Measurements from ENCODE around the gene CABP7. TPM values are rescaled to one million over a fixed set of nuclear protein-coding genes. Genes with fewer than 3 reads are reported as not detected.

The CABP7 gene
- total RNA-seq, 1 donor from 2014 or later: not detected

DNA sequence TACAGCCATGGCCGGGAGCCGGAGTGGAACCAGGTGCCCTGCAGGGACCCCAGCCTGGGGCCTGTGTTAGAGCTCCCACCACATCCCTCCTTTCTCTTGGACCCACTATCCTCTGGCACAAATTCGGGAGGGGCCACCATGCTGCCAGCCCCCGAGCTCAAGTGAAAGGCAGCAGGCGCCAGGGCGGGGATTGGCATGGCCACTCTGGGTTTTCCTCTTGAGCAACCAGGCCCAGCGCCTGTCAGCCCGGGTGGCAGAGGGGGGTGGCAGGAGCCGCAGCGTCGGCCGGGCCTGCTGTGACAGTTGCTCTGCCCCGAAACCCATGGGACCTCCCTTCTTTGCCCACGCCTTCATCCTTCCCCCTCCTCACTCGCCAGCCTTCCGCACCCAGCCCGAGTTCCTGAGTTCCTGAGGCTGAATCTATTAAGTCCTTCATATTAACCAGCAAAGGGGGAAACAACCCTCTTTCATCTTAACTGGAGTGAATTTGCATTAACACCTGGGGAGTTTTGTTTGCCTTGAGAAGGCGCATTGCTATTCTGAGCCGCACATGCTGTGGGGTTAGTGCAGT lies 16.8 kb upstream of the CABP7 start:
- peaks cover 31% of the 10 kb centered on the region for H3K4me1 ChIP-seq

GRCh38 chr22:29703569-29704195 lies 16.1 kb upstream of the CABP7 start:
- no peak overlapping the region for H3K4me3 ChIP-seq
- ATAC-seq (no peak), DNase-seq (no peak)
- TF ChIP-seq CTCF (IDR thresholded peaks at IDR 0.05): no peak
- intact Hi-C loops (cut with DNase I): no loop called here
- peaks cover 31% of the 10 kb centered on the region for H3K4me1 ChIP-seq
- H3K9me3 ChIP-seq: no peaks in the 10 kb centered on the region
- peaks cover 5% of the 10 kb centered on the region for H3K27me3 ChIP-seq (ENCODE audit: low read depth)
- no peak overlapping the region for H3K27ac ChIP-seq
- H3K36me3 ChIP-seq: no peaks in the 10 kb centered on the region

More for the DNA sequence above, 16.8 kb upstream of the CABP7 start:
- Histone ChIP-seq H3K27ac (no peak overlapping the region), H3K36me3 (no peaks in the 10 kb centered on the region), H3K27me3 (ENCODE audit: low read depth) (peaks cover 5% of the 10 kb centered on the region), H3K4me3 (no peak overlapping the region), H3K9me3 (no peaks in the 10 kb centered on the region)
- peak; percentile 60 to 74 for ATAC-seq
- TF ChIP-seq CTCF (IDR thresholded peaks at IDR 0.05): no peak
- intact Hi-C loops (cut with DNase I): no loop called here
- peak; percentile 68 for DNase-seq

DNA sequence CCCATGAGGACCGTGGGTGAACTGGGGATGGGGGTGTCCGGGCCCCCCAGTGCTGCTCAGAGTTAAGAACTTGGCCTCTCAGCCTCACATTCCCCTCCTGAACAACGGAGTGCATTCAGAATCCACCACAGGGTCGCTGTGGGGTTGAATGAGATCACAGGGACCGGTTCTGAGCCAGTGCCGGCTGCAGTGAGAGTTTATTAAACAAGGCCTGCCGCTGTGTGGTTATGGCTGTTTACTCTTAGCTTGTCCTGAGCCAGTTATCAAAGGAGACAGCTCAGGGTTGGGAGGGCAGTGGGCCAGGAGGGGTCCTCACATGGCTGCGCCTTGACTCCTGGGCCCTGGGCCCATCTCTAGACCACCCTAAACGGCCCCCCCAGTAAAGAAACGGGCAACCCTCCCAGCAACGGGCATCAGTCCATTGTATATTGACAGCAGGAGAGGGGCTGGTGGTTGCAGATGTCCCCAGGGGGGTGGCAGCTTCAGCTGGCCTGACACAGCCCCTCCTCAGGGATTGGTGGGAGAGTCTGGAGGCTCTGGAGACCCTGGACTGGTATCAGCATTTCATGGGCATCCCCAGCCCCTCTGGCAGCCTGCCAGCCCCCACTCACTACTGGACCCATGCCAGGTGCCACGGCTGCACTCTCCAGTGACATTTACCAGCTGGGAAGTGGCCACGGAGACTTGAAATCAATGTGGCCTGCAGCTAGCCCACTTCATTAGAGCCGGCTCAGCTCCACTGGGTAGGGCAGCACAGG lies 15.1 kb upstream of the CABP7 start:
- no peaks in the 10 kb centered on the region for H3K36me3 ChIP-seq
- H3K4me1 ChIP-seq: peaks cover 31% of the 10 kb centered on the region
- no peak overlapping the region for H3K27ac ChIP-seq
- H3K27me3 ChIP-seq (ENCODE audit: low read depth): peaks cover 5% of the 10 kb centered on the region
- no peaks in the 10 kb centered on the region for H3K9me3 ChIP-seq
- DNase-seq (no peak), ATAC-seq (peak; percentile 2 to 24)
- TF ChIP-seq CTCF (IDR thresholded peaks at IDR 0.05): no peak
- intact Hi-C loops (cut with DNase I): no loop called here
- H3K4me3 ChIP-seq: no peak overlapping the region

DNA sequence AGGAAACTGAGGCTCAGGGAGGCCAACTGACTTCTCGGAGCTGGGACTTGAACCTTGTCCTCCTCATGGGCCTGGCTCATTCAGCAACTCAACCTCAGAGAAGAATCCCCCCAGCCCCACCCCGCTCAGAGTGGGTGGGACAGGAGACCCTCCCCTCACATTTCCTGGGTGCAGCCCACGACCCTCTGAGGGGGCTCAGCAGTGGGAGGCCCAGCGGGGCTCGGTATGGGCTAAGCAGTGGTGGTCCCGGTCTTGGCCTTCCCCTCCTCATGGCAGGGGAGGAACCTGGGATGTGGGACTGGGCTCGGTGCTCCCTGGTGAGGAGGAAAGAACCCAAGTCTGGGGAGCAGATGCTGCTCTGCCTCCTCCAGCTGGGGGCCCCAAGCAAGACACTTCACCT lies 14.2 kb upstream of the CABP7 start:
- no peaks in the 10 kb centered on the region for H3K9me3 ChIP-seq
- ATAC-seq: no peak

GRCh38 chr22:29706486-29706885 lies 13.3 kb upstream of the CABP7 start:
- no peak for ATAC-seq
- Histone ChIP-seq H3K27me3 (ENCODE audit: low read depth) (peaks cover 17% of the 10 kb centered on the region), H3K9me3 (no peaks in the 10 kb centered on the region), H3K4me1 (peaks cover 28% of the 10 kb centered on the region), H3K27ac (no peak overlapping the region), H3K4me3 (no peak overlapping the region), H3K36me3 (no peaks in the 10 kb centered on the region)
- TF ChIP-seq CTCF (IDR thresholded peaks at IDR 0.05): no peak
- no peak for DNase-seq
- intact Hi-C loops (cut with DNase I): no loop called here

More for the DNA sequence above, 14.2 kb upstream of the CABP7 start:
- no peaks in the 10 kb centered on the region for H3K36me3 ChIP-seq
- intact Hi-C loops (cut with DNase I): no loop called here
- no peak overlapping the region for H3K27ac ChIP-seq
- H3K4me1 ChIP-seq: peaks cover 31% of the 10 kb centered on the region
- TF ChIP-seq CTCF (IDR thresholded peaks at IDR 0.05): no peak
- DNase-seq: no peak
- H3K4me3 ChIP-seq: no peak overlapping the region
- H3K27me3 ChIP-seq (ENCODE audit: low read depth): peaks cover 14% of the 10 kb centered on the region

All from lower lobe of right lung (tissue), 2 donors.